IPS-15b (cell line): ENCODE results near the gene CDKN2AIP.
"Not testable (repeated sequence)": the region's sequence is repeated elsewhere in the genome, so short reads cannot be mapped to it uniquely, and the experiment has no call there.

ENCODE experiments used
- H3K27me3 ChIP-seq: one replicate; pipeline ENCODE4 v1.6.1; 2013; ENCODE audit warnings: low read length; ENCODE audit not compliant: control insufficient read depth, insufficient read depth
- H3K36me3 ChIP-seq: one replicate; pipeline ENCODE4 v1.6.1; 2013; ENCODE audit warnings: low read length; ENCODE audit not compliant: control insufficient read depth, insufficient read depth
- H3K4me1 ChIP-seq: one replicate; pipeline ENCODE4 v1.6.1; 2013; ENCODE audit warnings: mild to moderate bottlenecking, low read length; ENCODE audit not compliant: control insufficient read depth, insufficient read depth
- H3K4me3 ChIP-seq: one replicate; pipeline ENCODE4 v1.5.1; 2013; ENCODE audit warnings: low read depth, low read length
- H3K9ac ChIP-seq: one replicate; pipeline ENCODE4 v1.6.1; 2013; ENCODE audit warnings: low read depth, mild to moderate bottlenecking, low read length
- H3K9me3 ChIP-seq: one replicate; pipeline ENCODE4 v1.6.1; 2013; ENCODE audit warnings: mild to moderate bottlenecking, low read length; ENCODE audit not compliant: control insufficient read depth, insufficient read depth

The CDKN2AIP gene

DNA sequence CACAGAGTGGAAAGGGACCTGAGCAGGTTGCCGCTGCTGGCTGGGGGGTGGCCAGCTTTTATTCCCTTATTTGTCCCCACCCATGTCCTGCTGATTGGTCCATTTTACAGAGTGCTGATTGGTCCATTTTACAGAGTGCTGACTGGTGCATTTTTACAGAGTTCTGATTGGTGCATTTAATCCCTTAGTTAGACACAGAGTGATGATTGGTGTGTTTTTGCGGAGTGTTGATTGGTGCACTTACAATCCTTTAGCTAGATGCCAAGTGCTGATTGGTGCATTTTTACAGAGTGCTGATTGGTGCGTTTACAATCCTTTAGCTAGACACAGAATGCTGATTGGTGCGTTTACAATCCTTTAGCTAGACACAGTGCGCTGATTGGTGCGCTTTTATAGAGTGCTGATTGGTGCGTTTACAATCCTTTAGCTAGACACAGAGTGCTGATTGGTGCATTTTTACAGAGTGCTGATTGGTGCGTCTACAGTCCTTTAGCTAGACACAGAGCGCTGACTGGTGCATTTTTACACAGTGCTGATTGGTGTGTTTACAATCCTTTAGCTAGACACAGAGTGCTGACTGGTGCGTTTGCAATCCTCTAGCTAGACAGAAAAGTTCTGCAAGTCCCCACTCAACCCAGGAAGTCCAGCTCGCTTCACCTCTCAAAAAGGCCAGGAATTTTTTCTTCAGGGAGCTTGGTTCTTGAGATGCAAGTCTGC lies 19.6 kb downstream of the CDKN2AIP start:
- H3K4me1 ChIP-seq, H3K9ac ChIP-seq, H3K9me3 ChIP-seq, H3K4me3 ChIP-seq, H3K36me3 ChIP-seq, H3K27me3 ChIP-seq: not testable (repeated sequence)

DNA sequence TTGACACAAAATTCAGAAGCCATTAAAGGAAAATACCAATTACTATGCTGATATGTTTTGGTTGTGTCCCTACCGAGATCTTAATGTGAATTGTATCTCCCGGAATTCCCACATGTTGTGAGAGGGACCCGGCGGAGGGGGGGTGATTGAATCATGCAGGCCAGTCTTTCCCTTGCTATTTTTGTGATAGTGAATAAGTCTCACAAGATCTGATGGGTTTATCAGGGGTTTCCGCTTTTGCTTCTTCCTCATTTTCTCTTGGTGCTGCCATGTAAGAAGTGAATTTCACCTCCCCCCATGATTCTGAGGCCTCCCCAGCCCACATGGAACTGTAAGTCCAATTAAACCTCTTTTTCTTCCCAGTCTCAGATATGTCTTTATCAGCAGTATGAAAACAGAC lies 21.4 kb downstream of the CDKN2AIP start:
- H3K9ac ChIP-seq, H3K36me3 ChIP-seq, H3K27me3 ChIP-seq, H3K4me3 ChIP-seq, H3K9me3 ChIP-seq, H3K4me1 ChIP-seq: not testable (repeated sequence)

DNA sequence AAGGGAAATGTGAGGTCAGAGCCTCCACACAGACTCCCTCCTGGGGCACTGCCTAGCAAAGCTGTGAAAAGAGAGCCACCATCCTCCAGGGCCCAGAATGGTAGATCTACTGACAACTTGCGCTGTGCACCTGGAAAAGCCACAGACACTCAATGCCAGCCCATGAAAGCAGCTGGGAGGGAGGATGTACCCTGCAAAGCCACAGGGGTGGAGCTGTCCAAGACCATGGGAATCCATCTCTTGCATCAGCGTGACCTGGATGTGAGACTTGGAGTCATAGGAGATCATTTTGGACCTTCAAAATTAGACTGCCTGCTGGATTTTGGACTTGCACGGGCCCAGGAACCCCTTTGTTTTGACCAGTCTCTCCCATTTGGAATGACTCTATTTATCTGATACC lies 22.8 kb downstream of the CDKN2AIP start:
- Histone ChIP-seq H3K9me3 (no peaks in the 10 kb centered on the region), H3K36me3 (no peaks in the 10 kb centered on the region), H3K27me3 (no peaks in the 10 kb centered on the region), H3K9ac (no peak overlapping the region), H3K4me3 (no peak overlapping the region), H3K4me1 (peaks cover under 1% of the 10 kb centered on the region)

DNA sequence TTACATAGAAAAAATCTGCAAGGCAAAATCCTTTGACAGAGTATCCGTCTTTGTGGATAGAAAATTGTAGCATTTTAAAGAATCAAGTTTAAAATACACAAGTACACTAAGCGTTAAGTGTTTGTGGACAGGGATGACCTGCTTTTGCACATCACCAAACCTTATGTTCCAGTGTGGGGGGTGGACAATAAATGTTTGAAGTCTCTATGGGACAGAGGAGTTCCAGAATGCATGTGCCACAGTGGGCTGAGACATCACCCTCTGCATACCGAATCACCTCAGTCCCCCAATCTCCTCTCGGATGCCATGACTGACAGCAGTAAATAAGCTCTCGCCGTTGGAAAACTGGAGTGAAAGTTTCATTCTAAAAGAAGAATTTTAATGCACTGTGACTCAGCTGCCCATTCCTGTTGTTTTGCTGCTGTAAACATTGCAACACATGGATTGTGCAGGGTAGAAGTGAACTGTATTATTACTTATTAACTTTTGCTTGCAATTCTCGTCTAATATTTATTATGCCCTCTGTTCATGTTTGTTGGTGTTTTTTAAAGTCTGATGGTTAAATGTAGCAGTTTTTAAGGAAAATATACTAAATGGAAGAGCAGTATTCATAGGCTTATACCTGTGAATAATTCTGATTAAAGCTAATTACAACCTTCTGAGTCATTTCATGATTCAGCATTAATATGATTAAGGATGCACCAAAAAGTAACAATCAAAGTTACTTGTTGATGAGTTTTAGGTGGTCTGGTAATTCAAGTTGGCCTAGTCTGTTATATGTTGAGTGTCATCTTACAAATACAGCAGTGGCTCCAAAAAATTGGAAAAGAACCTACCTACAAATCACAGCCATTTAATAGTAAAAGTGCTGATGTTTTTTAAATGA lies 24.0 kb downstream of the CDKN2AIP start:
- Histone ChIP-seq H3K4me3 (no peak overlapping the region), H3K9ac (no peak overlapping the region), H3K27me3 (no peaks in the 10 kb centered on the region), H3K36me3 (no peaks in the 10 kb centered on the region), H3K4me1 (peaks cover 6% of the 10 kb centered on the region), H3K9me3 (no peaks in the 10 kb centered on the region)

DNA sequence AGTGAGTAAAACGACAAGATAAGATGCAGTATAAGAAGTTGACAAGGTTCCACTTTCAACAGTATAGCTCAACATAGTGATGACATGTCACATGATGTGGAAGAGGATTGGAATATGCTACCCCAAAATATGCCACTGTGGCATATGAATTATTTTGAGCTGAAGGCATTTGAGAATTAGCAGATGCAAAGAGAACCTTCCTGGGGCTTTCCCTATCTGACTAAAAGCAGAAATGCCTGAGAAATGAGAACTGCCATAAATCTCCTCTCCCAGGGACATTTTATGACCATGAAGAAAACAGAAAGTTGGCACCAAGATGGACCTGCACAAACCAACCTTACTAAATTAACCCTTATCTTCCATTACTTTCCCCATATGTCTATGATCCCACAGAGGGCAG lies 24.8 kb downstream of the CDKN2AIP start:
- Histone ChIP-seq H3K4me3 (no peak overlapping the region), H3K36me3 (no peaks in the 10 kb centered on the region), H3K9ac (no peak overlapping the region)

DNA sequence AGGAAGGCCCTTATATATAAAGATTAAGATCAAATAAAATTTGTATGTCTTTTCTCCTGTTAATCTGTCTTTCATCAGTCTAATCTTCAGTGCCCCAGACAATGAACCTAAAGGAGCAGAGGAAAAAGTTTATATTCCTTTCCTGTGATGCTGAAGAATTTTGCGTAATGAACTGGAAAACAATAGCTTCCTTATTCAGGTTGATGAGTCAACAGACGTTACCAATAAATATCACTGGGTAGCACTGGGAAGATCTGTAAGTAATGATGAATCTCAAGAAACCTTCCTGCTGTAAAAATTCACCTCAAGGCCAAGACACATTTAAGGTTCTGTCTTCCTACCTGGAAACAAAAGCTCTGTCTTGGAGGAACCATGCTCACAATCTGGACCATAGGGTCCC lies 25.5 kb downstream of the CDKN2AIP start:
- Histone ChIP-seq H3K9ac (no peak overlapping the region), H3K9me3 (no peaks in the 10 kb centered on the region), H3K27me3 (no peaks in the 10 kb centered on the region), H3K36me3 (no peaks in the 10 kb centered on the region), H3K4me3 (no peak overlapping the region), H3K4me1 (peaks cover 6% of the 10 kb centered on the region)

More for the DNA sequence above, 24.8 kb downstream of the CDKN2AIP start:
- H3K9me3 ChIP-seq = no peaks in the 10 kb centered on the region
- peaks cover 6% of the 10 kb centered on the region for H3K4me1 ChIP-seq
- no peaks in the 10 kb centered on the region for H3K27me3 ChIP-seq

DNA sequence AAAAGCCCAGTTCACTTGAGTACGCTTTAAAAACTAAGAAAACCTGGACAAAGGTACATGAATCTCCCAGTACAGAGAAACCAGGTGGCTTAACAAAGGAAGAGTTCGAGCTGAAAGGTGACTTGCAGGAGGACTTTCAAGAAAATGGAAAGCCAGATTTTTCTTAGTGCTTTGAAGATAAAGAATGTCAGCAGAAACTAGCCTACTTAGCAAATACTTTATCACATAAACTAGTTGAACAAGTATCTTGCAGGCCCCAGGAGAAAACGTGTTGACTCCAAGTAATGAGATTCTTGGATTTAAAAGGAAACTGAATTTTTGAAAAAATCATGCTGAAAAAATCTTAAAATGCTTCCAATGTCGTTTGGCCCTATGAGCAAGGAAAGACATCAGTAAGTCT lies 26.4 kb downstream of the CDKN2AIP start:
- no peaks in the 10 kb centered on the region for H3K36me3 ChIP-seq
- H3K4me3 ChIP-seq = no peak overlapping the region
- peaks cover 6% of the 10 kb centered on the region for H3K4me1 ChIP-seq
- no peak overlapping the region for H3K9ac ChIP-seq
- no peaks in the 10 kb centered on the region for H3K27me3 ChIP-seq
- no peaks in the 10 kb centered on the region for H3K9me3 ChIP-seq

DNA sequence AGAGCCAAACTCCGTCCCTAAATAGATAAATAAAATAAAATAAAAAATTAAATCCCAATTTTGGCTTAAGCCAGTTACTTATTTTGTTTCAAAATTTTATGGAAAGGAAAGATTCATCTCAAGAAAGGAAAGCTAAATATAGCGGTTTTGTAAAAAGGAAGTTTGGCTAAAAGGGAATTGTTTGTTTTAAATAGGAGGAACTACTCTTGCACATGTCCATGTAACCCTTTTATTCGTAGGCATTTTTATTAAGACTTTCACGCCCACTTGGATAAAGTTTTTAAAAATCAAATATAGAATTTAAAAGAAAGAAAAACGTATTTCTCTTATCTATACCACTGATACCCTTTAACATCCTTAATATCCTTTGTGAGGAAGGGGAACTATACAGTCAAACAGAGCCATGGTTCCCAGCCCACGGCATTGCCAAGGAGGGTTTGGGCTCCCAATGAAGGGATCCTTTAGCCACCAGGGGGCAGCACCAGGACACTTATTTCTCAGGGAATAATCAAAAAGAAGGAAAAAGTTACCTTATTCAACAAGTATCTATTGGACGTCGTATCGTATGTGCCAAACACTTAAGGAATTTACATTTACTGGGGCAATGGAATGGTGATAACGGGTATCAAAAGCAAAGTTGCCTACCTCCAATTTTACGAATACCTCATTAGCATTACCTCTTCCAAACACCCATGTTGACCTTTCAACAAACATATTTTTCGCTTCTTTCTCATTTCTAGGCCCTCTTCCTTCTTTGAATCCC lies 27.7 kb downstream of the CDKN2AIP start:
- Histone ChIP-seq H3K27me3 (no peaks in the 10 kb centered on the region), H3K9me3 (no peaks in the 10 kb centered on the region), H3K4me1 (peaks cover 6% of the 10 kb centered on the region), H3K9ac (no peak overlapping the region), H3K4me3 (no peak overlapping the region), H3K36me3 (no peaks in the 10 kb centered on the region)

DNA sequence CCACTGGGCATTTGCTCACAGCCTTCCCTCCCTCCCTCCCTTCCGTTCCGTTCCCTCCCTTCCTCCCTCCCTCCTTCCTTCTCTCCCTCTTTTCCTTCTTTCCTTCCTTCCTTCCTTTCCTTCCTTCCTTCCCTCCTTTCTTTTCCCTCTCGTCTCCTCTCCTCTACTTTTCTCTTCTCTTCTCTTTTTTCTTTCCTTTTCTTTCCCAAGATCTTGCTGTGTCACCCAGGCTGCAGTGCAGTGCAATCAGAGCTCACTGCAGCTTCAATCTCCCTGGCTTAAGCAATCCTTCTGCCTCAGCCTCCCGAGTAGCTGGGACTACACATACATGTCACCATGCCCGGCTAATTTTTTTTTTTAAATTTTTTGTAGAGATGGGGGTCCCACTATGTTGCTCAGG lies 33.7 kb downstream of the CDKN2AIP start:
- no peaks in the 10 kb centered on the region for H3K9me3 ChIP-seq

DNA sequence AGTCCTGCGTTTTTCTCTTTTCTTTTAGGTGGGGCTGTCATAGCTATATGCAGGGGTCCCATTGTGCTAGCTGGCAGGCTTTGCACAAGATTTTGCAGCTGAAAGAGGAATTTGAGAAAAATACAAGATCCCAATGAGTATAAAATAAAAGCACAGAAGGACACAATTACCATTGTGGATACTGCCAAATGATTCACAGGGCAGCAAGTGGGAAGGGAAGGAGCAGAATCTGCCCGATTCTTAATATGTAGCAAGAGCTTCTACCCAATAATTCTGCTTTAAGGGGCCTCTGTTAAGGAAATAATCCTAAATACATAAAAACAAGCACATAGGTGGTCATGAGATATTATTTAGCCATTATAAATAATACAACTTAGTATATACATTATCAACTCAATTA lies 34.5 kb downstream of the CDKN2AIP start:
- H3K4me3 ChIP-seq = no peak overlapping the region
- H3K9me3 ChIP-seq = no peaks in the 10 kb centered on the region
- no peaks in the 10 kb centered on the region for H3K27me3 ChIP-seq
- no peaks in the 10 kb centered on the region for H3K4me1 ChIP-seq
- H3K9ac ChIP-seq = no peak overlapping the region
- no peaks in the 10 kb centered on the region for H3K36me3 ChIP-seq

More for the DNA sequence above, 33.7 kb downstream of the CDKN2AIP start:
- Histone ChIP-seq H3K27me3 (no peaks in the 10 kb centered on the region), H3K9ac (no peak overlapping the region), H3K36me3 (no peaks in the 10 kb centered on the region), H3K4me1 (no peaks in the 10 kb centered on the region), H3K4me3 (no peak overlapping the region)

DNA sequence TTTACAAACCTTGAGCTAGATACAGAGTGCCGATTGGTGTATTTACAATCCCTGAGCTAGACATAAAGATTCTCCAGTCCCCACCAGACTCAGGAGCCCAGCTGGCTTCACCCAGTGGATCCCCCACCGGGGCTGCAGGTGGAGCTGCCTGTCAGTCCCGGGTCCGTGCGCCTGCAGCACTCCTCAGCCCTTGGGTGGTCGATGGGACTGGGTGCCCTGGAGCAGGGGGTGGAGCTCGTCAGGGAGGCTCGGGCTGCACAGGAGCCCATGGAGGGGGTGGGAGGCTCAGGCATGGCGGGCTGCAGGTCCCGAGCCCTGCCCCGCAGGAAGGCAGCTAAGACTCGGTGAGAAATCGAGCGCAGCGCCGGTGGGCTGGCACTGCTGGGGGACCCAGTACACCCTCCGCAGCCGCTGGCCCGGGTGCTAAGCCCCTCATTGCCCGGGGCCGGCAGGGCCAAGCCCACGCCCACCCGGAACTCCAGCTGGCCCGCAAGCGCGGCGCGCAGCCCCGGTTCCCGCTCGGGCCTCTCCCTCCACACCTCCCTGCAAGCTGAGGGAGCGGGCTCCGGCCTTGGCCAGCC lies 38.2 kb downstream of the CDKN2AIP start:
- not testable (repeated sequence) for H3K4me3 ChIP-seq

More for the DNA sequence above, 38.2 kb downstream of the CDKN2AIP start:
- not testable (repeated sequence) for H3K27me3 ChIP-seq, H3K9me3 ChIP-seq, H3K4me1 ChIP-seq, H3K36me3 ChIP-seq, H3K9ac ChIP-seq
